ENCODE results near the gene CROCC2.

Gene CROCC2

GRCh38 chr2:240997856-240998705 lies 91.9 kb downstream of the CROCC2 start, which contains the start of gene SNED1:
SNED1 (plus strand) TSS chr2:240998618; CDS start chr2:240998838, 220 bp downstream.
- peak within 1 kb of the TSS; percentile 59 to 72 for H3K4me3 ChIP-seq (replicated peaks in 1 of 2; ENCODE audit: low read depth in 2 of 2, low read length in 2 of 2)
- TF ChIP-seq CTCF (IDR thresholded peaks at IDR 0.05; ENCODE audit: low read depth, low read length): no peak
- DNase-seq (ENCODE audit: low read depth in 2 of 2): peak; percentile 86 to 87

DNA sequence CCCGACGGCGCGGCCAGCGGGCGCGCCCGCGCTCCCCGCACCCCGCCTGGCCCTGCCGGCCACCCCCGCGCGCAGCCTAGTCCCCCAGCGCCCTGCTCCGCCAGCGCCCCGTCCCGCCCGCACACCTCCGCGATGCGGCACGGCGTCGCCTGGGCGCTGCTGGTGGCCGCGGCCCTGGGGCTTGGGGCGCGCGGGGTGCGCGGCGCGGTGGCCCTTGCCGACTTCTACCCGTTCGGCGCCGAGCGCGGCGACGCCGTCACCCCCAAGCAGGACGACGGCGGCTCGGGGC lies 92.5 kb downstream of the CROCC2 start:
- H3K4me3 ChIP-seq (replicated peaks in 1 of 2; ENCODE audit: low read depth in 2 of 2, low read length in 2 of 2): peak overlapping the region; percentile 59 to 72
- DNase-seq (ENCODE audit: low read depth in 2 of 2): no peak

DNA sequence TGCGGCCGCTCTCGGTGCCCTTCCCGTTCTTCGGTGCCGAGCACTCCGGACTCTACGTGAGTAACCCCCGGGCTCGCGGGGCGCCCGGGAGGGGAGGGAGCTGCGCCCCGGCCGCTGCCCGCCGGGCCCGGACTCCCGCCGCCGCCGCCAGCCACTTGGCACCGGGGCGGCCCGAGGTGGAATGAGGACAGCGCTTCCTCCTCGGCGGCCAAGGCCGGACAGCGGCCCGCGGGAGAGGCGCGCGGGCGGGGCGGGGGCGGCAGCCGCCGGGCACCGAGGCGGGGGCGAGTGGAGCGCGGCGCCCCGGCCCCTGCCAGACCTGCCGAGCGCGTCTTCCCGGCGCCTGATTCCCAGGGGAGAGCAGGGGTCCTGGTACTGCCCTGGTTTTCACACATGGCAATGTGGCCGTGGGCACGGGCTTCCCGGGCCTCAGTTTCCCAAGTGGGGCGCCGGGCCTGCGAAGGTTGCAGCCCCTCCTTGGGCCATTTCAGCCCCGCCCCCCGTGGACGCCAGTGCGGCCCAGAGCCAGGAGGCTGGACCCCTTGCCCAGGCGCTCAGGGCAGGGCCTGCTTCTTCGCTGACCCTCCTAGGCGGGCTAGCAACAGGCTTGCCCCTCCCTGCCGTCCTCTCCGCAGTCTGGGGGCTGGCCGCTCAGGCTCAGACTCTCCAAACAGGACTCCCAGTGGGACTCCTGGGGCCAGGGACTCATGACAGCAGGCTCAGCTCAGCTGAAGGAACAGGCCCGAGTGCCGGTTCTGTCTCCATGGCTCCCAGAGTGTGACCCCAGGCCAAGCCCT lies 93.1 kb downstream of the CROCC2 start:
- peak overlapping the region; percentile 59 to 72 for H3K4me3 ChIP-seq (replicated peaks in 1 of 2; ENCODE audit: low read depth in 2 of 2, low read length in 2 of 2)
- DNase-seq (ENCODE audit: low read depth in 2 of 2): no peak
- TF ChIP-seq CTCF (IDR thresholded peaks at IDR 0.05; ENCODE audit: low read depth, low read length): no peak

More for the DNA sequence above, 92.5 kb downstream of the CROCC2 start:
- TF ChIP-seq CTCF (IDR thresholded peaks at IDR 0.05; ENCODE audit: low read depth, low read length): no peak

- no peak for TF ChIP-seq CTCF (IDR thresholded peaks at IDR 0.05; ENCODE audit: low read depth, low read length)
- no peak for DNase-seq (ENCODE audit: low read depth in 2 of 2)
- H3K4me3 ChIP-seq (replicated peaks in 1 of 2; ENCODE audit: low read depth in 2 of 2, low read length in 2 of 2): peak overlapping the region; percentile 59 to 72
Measured at GRCh38 chr2:240999873-241000541, 93.9 kb downstream of the CROCC2 start.

- no peak for TF ChIP-seq CTCF (IDR thresholded peaks at IDR 0.05; ENCODE audit: low read depth, low read length)
- H3K4me3 ChIP-seq (replicated peaks in 1 of 2; ENCODE audit: low read depth in 2 of 2, low read length in 2 of 2): peak overlapping the region in 1 of 2 donors; percentile 5
- no peak for DNase-seq (ENCODE audit: low read depth in 2 of 2)
Measured at GRCh38 chr2:241000831-241001321, 94.7 kb downstream of the CROCC2 start.

GRCh38 chr2:241001413-241002274 lies 95.5 kb downstream of the CROCC2 start:
- TF ChIP-seq CTCF (IDR thresholded peaks at IDR 0.05; ENCODE audit: low read depth, low read length): no peak
- no peak for DNase-seq (ENCODE audit: low read depth in 2 of 2)
- no peak overlapping the region for H3K4me3 ChIP-seq (replicated peaks in 1 of 2; ENCODE audit: low read depth in 2 of 2, low read length in 2 of 2)

All from cardiac fibroblast (primary cell).